Activated T-helper 9 cell treated with anti-CD3 and anti-CD28 coated beads, Interleukin-2, amount 50 U/mL, for 16 hours (primary cell): ENCODE data around the gene CRYBG1.

Experiments
- DNase-seq: peaks from one replicate; pipeline ENCODE4 v3.0.0-alpha.2; 2020; ENCODE audit warnings: low read depth

The CRYBG1 gene, protein sequence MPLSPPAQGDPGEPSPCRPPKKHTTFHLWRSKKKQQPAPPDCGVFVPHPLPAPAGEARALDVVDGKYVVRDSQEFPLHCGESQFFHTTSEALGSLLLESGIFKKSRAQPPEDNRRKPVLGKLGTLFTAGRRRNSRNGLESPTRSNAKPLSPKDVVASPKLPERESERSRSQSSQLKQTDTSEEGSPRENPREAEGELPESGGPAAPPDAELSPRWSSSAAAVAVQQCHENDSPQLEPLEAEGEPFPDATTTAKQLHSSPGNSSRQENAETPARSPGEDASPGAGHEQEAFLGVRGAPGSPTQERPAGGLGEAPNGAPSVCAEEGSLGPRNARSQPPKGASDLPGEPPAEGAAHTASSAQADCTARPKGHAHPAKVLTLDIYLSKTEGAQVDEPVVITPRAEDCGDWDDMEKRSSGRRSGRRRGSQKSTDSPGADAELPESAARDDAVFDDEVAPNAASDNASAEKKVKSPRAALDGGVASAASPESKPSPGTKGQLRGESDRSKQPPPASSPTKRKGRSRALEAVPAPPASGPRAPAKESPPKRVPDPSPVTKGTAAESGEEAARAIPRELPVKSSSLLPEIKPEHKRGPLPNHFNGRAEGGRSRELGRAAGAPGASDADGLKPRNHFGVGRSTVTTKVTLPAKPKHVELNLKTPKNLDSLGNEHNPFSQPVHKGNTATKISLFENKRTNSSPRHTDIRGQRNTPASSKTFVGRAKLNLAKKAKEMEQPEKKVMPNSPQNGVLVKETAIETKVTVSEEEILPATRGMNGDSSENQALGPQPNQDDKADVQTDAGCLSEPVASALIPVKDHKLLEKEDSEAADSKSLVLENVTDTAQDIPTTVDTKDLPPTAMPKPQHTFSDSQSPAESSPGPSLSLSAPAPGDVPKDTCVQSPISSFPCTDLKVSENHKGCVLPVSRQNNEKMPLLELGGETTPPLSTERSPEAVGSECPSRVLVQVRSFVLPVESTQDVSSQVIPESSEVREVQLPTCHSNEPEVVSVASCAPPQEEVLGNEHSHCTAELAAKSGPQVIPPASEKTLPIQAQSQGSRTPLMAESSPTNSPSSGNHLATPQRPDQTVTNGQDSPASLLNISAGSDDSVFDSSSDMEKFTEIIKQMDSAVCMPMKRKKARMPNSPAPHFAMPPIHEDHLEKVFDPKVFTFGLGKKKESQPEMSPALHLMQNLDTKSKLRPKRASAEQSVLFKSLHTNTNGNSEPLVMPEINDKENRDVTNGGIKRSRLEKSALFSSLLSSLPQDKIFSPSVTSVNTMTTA (N-terminal part only)

DNA sequence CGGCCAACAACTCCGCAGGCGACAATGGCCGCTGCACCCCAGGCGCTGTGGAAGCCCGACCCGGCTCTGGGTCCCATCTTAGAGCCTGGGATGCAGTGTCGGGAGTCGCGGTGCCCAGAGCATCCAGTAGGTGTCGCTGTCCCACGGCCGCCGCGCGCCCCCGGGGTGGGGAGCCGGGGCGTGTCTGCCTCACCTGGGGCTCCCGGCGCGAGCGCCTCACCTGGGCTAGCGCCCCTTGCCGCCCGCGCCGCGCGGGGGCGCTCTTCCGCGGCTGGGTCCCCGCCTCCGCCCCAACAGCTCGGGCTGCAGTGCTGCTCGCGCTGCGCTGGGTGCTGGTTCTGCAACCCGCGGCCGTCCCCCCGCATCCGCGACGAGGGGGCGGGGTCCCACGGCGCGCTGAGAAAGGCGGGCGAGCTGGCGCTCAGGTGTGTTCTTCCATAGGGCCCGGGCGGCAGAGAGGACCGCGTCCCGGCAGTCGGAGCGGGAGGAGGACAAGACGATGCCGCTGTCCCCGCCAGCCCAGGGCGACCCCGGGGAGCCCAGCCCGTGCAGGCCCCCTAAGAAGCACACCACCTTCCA, at the start of gene CRYBG1:
Gene CRYBG1 (plus strand): TSS at position 308 of the 579 bp plus-strand sequence. CDS start 192 bp downstream, at position 500.
- DNase-seq, result peak; percentile 58

DNA sequence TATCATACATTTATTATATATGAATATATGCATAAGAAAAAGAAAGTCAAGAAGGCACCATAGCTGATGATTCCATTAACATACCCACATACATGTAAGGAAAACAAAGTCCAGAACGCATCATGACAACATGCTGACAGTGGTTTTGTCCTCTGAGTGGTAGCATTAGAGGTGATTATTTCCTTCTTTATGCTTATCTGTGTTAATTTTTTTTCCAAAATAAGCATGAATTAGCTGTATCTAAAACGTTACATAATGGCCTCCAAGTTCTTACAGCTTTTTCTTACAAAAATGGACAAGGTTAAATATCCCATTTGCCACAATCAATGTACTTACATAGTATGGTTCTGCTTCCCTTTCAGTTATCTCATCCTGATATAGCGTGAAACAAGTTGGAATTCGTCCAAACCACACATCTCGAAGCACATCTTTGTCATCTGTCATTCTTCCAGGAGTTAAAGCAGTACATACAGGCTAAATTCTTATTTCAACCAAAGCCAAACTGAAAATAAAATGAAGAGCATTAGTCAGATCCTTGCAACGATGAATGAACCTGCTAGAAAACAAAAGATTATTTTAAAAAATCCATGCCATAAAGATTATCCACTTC, 44.6 kb upstream of the CRYBG1 start:
- no peak for DNase-seq

DNA sequence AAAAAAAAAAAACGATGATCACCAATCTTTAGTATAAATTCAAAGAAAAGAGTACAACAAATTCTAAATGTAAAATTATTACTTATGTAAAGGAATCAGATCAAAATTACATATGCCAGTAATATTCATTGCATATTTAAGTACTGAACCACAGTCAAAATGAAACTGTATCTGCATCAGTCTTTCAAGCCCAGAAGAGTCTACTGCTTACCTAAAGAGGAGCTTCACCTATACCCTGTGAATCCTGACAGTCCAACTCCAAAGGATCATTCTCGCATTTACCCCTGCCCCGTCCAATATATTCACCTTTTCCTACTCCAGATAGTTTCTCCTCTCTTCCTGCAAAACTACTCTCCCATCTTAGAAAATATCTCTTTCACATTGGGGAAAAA, 44.1 kb upstream of the CRYBG1 start:
- DNase-seq, result no peak

DNA sequence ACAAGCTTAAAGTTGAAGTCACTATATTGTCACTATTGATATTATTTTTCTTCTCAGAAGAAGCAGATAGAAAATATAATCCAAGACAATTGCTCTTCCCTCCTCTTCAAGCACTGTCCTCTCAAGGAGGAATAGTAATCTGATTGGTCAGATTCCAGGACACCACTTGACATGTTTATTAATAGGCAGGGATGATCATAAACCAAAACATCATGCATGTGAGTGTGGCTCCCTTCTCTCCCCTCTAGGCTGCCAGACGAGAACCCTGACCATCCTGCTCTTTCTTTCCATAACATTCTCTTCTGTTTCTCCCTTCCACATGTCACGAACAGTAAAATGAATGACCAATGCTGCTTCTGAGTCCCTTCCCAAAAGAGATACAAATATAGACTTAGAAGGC, 42.5 kb upstream of the CRYBG1 start:
- DNase-seq, result no peak

DNA sequence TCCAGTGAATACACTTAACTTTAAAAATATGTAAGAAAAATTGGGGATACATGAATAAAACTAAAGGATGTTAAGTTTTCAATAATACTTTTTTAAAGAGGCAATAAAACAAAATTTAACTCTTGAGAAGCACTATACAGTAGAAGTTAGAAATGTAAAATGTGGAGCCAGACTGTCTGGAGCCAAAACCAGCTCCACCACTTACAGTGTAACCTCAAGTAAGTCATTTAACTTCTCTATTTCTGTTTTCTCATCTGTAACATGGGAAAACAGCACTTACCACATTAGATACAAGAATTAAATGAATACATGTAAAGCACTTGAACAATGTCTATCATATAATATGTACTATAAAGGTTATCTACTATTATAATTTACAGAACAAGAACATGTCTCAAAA, 41.7 kb upstream of the CRYBG1 start:
- DNase-seq, result no peak

DNA sequence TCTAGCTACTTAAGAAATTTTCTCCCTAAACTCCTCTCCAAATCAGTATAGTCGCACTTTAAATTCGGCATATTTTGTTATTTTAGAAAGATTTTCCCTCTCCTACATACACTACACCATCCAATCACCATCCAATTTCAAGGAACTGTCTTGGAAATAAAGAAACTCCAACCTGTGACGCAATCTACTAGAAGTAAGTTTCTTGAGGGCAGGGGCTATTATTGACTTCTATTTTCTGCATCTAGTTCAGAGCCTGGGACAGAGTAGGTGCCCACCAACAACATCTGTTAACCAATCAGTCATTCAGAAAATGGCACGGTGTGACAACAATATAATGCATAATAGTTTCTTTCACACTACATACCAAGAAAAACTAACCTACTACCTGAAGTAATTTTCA, 38.6 kb upstream of the CRYBG1 start:
- no peak for DNase-seq

DNA sequence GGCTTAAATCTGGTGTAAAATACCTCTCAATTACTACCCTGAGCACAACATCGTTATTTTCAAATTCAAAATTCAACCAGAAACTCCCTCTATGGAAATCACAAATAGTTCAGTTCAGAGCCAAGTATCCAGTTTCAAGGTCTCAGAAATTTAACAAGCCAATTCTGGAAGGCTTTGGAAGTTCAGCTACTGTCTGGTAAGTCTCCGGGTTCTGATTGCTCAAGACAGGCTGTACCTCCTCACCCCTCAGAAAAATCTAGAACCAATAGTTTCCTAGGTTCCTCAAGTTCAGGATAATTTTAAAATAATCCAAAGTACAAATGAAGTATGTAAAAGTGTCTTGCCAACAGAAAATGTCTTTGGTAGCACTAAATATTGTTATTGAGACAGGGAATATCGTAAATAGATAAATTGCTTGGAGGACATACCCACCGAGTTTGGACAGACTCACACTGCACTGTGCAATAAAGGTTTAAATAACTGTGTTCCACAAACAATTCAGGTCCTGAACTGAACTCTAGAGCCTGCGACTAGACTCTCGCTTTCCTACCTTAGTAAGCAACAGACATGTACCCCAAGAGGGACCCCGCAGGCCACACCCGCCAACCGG, 35.7 kb upstream of the CRYBG1 start:
- DNase-seq, result no peak

DNA sequence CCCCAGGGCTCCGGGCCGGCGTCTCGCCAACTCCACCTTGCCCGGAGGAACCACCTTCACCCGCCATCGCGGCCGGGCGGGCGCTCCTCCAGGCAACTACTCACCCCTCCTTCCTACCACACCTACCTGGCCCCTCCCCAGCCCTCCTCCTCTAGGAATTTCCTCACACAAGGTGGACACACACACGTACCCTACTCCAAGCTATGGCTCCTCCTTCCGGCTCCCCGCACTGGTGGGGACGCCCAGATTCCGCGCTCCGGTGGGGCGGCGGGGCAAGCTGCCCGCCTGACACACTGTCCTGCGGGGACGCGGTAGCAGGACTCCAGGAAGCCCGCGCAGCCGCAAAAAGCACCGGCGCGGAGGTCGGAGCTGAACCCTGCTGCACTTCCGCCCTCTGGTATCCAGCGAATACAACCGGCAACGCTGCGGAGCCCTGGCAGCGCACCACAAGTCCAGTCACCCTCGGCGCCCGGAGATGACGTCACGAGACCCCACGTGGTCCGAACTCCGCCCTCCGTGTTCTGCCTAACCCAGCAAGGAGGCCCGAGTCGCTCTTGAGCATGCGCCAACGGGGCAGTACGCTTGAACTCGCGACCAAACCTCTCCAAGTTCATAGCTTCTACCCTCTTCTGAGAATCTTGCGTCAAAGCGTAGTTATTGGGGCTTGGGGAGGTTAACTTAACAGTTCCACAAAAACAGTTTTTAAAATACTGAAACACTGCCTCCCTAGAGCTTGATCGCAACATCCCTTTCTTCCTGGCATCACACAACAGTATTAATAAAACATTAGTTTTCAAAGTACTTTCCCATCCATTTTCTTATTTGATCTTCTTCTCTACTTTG, 35.0 kb upstream of the CRYBG1 start, which contains the start of gene ATG5:
Gene ATG5 (minus strand): TSS at position 425 of the 843 bp plus-strand sequence. CDS start 9,552 bp downstream, outside the sequence.
- DNase-seq, result peak; percentile 100

DNA sequence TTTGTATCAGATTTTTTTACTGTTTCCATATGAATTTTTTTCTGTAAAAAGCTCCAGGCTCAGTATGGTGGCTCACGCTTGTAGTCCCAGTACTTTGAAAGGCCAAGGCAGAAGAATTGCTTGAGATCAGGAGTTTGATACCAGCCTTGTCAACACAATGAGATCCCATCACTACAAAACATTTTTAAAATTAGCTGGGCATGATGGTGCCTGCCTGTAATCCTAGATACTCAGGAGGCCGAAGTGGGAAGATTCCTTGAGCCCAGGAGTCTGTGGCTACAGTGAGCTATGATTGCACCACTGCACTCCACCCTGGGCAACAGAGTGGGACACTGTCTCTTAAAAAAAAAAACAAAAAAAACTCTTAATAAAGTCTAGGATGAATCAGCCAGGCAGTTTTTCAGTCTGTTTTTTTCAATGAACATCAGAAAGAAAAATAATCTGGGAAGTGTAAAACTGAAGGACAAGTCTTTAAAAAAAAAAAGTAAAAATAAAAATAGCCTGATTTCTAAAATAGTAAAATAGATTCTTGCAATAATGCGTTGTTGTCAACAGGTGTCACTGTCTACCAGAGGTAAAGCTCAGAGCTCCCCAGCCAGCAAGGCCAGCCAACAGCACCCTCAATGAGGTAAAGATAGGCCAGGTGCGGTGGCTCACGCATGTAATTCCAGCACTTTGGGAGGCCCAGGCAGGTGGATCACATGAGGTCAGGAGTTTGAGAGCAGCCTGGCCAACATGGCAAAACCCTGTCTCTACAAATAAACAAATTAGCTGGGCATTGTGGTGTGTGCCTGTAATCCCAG, 25.7 kb upstream of the CRYBG1 start:
- DNase-seq, result peak; percentile 13

DNA sequence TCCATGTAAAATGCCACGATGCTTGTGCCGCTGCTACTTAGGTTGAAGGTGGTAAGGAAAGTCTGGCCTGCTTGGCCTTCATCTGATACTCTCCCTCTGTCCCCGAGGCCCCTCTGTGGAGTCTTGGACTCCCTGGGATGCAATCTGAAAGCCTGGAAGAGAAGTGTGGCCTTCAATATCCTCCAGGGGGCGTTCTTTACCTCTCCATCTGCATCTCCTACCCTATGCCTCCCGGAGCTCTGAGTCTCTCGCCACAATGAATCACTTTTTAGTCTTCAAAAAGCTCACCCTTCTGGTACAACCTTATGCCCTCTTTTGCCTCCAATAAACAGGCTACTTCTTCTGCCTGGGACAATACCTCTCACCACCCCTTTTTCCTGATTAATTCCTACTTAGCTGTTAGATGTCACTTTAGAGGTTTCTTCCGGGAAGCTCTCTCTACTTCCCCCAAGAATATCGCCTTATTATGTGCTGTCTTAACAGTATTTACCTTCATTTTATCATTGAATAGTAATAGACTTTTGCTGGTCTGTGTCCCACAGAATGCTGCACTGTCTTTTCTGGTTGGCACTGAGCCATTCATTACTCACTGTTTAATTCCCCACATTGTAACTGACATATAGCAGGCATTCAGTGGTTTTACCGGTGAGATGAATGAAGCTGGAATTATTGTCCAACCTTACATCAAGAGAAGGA, 21.0 kb upstream of the CRYBG1 start:
- DNase-seq, result peak; percentile 12

DNA sequence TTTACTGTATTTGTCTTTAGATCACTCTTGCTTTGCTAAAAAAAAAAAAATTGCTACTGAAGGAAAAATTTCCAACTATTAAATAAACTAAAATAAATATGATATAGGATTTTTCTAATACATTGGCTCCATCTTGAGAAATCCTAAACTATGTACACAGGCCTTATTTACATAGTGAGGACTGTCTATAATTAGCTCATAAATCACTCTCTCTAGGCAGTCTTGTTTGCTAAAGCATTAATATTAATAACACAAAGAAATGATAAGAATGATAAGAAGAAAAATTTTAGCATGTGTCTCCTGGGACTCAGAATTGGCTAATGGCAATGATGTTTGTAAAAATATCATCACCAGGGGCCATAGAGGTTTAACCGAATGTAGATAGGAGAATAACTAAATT, 13.3 kb upstream of the CRYBG1 start:
- DNase-seq, result no peak

DNA sequence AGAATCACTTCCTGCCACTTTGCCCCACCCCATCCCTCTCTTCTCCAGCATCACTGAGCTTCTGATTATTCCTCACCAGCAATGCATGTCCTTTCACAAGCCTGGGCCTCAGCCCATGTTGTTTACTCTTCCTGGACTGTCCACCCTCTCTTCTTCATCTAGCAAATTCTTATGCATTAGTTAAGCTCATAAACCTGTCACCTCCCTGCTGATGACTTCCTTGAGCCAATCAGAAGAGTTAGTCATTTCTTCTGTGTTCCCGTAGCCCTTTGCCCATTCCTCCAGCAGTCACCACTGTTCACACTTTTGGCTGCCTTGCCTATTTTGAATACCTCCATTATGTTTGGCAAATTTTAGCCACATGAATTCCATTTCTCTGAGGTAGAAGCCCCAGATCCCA, 4.1 kb upstream of the CRYBG1 start:
- DNase-seq, result no peak

DNA sequence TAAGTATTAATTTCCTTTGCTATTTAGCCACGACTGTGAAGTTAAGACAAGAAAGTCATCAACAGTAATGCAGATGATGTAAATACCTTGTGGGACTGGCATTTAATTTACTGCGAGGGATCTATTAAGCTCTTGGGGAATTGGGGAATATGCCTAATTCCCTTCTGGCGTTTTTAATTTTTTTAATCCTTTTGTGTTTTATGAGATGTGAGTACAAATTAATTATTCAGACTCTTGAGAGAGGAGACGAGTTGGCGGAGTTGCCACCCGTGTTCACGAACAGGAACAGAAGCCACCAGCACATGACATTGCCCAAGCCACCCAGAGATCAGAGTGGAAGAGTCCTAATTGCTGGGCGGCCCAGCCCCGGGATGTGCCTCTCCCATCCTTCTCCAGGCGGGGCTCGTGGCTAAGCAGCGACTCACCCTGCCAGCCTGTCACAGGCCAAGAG, 533 bp upstream of the CRYBG1 start:
- DNase-seq, result no peak

DNA sequence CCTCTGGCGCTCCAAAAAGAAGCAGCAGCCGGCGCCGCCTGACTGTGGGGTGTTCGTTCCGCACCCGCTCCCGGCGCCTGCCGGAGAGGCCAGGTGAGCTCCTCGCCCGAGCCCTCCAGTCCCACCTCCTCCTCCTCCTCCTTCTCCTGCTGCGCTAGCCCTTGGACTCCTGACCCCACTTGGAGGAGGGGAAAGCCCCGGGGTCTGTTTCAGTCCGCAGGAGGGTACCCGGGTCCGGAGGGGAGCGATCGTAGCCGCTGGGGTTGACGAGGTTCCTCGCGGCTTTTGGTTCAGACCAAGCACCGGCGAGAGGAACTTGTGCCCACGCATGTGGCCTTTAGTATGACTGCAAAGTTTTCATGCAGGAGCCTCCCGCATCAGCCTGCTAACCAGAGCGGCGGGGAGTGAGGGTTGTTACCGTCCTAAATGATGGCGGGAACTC, 493 bp downstream of the CRYBG1 start:
- DNase-seq, result peak; percentile 10

DNA sequence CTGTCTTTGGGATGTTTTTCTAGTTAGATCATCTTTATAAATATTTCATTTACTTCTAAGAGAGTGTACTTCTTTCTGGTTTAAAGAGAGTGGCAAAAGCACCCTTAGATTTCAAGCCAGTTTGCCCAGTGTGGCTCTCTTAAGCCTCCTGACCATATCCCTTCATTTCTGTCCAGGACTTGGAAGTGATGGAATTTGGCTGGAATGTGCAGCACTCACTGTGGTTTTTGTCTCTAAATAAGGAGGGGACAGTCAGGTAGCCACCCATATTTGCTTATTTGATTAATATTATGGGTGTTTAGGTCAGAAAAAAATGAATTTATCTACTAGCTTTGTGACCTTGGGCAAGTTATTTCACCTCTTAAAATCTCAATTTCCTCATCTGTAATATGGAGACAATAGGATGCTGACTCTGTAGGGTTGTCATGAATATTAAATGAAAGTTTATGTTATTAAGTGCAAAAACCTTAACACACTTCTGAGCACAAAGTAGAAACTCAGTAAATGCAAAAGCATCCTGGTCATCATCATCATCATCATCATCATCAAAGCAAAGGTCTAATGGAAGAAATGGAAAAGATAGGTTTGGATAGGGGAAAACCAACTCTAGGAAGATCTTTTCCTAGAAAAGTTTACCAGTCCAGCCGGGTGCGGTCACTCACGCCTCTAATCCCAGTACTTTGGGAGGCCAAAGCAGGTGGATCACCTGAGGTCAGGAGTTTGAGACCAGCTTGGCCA, 3.1 kb downstream of the CRYBG1 start:
- no peak for DNase-seq

DNA sequence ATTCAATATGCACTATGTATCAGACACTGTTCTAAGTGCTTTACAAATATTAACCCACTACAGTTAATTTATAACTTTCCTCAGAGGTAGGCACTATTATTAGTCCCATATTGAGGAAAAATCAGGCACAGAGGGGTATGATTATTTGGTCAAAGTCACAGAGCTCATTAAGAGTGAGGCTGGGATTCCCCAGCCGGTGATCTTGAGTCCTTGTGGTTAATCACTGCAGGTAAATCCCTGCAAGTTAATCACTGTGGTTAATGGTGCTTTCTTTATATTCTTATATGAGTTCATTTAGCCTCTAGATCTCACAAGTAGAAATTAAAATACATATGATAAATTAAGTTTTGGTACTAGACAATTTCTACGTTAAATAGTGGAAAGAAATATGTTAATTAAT, 9.2 kb downstream of the CRYBG1 start:
- DNase-seq, result no peak

DNA sequence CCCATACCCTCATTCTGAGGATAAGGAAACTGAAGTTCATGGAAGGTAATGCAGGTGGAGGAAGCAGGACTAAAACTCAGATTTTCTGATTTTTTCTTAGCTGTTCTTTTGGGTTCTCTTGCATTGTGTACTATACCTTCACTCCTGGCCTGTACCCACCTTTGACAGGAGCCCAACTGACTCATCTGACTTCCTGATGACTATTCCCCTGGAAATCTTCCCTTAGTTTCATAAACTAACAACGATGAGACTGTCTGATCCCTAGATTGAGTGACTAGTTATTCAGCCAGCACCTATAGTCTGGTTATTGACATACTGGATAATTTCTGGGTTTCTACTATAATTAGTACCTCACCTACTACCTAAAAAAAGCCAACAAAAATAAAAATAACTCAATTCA, 10.1 kb downstream of the CRYBG1 start:
- no peak for DNase-seq
